PFSK-1 (cell line): Measurements from ENCODE around the gene TTC16.

Experiments used
- FOXP2 ChIP-seq: optimal IDR thresholded peaks from 2 replicates; pipeline ENCODE3; 2011; ENCODE audit warnings: borderline replicate concordance, control low read depth, inconsistent platforms; ENCODE audit not compliant: insufficient read depth; ENCODE audit errors: extremely low read length, extremely low read depth
- POLR2AphosphoS5 ChIP-seq: IDR thresholded peaks from 2 replicates; pipeline ENCODE4 v1.6.1; 2012; ENCODE audit warnings: low read depth, mild to moderate bottlenecking, control low read depth, low read length, moderate library complexity
- SIN3A ChIP-seq: IDR thresholded peaks from 2 replicates; pipeline ENCODE4 v1.6.1; 2012; ENCODE audit warnings: mild to moderate bottlenecking, low read length, moderate library complexity, borderline replicate concordance; ENCODE audit not compliant: insufficient read depth
- TAF1 ChIP-seq: IDR thresholded peaks from 2 replicates; pipeline ENCODE4 v1.6.1; 2012; ENCODE audit warnings: low read length, control low read depth, borderline replicate concordance; ENCODE audit not compliant: insufficient read depth
- TF ChIP-seq, protein P1 (sequence below), 2 experiments: IDR thresholded peaks; 2 replicates each; pipeline versions ENCODE4 v1.6.1 to v1.8.0; 2011 to 2012; ENCODE audit warnings: low read depth in 2 of 2, low read length in 2 of 2, control low read depth in 1 of 2, inconsistent platforms in 1 of 2, mild to moderate bottlenecking in 1 of 2, moderate library complexity in 1 of 2; ENCODE audit not compliant: insufficient read depth in 1 of 2

Gene TTC16

DNA sequence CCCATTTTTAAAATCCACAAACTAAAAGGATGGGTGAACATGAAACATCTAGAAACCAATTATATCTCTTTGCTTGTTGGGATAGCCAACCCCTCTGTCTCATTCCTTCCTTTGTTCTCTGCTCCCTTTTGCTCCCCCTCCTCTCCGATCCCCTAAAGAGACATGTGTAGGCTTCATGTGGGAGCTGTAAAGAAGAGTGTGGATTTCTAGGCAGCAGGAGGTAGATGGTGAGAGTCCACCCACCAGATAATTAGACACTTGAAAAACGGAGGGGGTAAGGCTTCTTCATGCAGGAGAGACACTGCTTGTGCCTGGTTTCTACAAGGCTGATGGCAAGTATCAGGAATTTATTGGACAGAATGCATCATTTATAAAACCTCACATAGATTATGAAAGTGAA lies 36.4 kb upstream of the TTC16 start:
- no peak for TF ChIP-seq SIN3A
- no peak for TF ChIP-seq TAF1
- TF ChIP-seq, protein P1, sequence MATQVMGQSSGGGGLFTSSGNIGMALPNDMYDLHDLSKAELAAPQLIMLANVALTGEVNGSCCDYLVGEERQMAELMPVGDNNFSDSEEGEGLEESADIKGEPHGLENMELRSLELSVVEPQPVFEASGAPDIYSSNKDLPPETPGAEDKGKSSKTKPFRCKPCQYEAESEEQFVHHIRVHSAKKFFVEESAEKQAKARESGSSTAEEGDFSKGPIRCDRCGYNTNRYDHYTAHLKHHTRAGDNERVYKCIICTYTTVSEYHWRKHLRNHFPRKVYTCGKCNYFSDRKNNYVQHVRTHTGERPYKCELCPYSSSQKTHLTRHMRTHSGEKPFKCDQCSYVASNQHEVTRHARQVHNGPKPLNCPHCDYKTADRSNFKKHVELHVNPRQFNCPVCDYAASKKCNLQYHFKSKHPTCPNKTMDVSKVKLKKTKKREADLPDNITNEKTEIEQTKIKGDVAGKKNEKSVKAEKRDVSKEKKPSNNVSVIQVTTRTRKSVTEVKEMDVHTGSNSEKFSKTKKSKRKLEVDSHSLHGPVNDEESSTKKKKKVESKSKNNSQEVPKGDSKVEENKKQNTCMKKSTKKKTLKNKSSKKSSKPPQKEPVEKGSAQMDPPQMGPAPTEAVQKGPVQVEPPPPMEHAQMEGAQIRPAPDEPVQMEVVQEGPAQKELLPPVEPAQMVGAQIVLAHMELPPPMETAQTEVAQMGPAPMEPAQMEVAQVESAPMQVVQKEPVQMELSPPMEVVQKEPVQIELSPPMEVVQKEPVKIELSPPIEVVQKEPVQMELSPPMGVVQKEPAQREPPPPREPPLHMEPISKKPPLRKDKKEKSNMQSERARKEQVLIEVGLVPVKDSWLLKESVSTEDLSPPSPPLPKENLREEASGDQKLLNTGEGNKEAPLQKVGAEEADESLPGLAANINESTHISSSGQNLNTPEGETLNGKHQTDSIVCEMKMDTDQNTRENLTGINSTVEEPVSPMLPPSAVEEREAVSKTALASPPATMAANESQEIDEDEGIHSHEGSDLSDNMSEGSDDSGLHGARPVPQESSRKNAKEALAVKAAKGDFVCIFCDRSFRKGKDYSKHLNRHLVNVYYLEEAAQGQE (IDR thresholded peaks at IDR 0.05; ENCODE audit: insufficient read depth in 1 of 2, low read depth in 2 of 2, low read length in 2 of 2), result no peak
- TF ChIP-seq POLR2AphosphoS5, result no peak
- no peak for TF ChIP-seq FOXP2

DNA sequence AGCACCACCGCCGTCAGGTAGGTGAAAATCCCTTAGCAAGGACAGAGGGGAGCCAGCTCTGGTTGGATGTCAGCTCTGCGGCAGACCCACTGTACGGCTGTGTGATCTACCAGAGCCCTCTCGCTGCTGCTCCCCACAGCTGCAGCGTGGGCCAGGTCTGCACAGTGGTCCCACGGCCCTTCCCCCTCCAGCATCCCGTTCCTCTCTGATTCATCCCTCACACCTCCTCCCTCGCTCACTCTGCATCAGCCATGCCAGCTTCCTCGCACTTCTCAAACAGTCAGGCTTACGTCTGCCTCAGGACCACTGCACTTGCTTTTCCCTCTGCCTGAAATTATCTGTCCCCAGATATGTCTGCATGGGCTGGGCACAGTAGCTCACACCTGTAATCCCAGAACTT lies 35.7 kb upstream of the TTC16 start:
- TF ChIP-seq TAF1, result no peak
- no peak for TF ChIP-seq SIN3A
- TF ChIP-seq FOXP2, result no peak
- no peak for TF ChIP-seq POLR2AphosphoS5
- TF ChIP-seq, protein P1 (IDR thresholded peaks at IDR 0.05; ENCODE audit: insufficient read depth in 1 of 2, low read depth in 2 of 2, low read length in 2 of 2), result no peak

DNA sequence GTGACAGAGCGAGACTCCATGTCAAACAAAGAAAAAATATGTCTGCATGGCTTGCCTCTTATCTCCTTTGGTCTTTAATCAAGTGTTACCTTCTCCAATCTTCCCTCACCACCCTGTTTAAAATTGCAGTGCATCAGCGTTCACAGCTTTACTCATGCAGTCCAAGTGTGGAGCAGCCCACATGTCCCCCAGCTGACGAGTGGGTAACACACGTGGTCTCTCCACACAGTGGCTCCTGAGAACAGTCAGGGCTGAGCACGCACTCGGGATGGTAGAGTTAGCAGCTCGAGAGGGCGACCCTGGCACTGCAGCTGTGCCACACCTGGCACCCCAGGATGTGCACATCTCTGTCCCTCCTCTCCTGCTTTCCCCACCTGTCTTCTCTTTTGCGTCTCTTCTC lies 35.0 kb upstream of the TTC16 start:
- TF ChIP-seq TAF1 (no peak), POLR2AphosphoS5 (no peak), FOXP2 (no peak), SIN3A (no peak)
- TF ChIP-seq, protein P1 (IDR thresholded peaks at IDR 0.05; ENCODE audit: insufficient read depth in 1 of 2, low read depth in 2 of 2, low read length in 2 of 2), result no peak

DNA sequence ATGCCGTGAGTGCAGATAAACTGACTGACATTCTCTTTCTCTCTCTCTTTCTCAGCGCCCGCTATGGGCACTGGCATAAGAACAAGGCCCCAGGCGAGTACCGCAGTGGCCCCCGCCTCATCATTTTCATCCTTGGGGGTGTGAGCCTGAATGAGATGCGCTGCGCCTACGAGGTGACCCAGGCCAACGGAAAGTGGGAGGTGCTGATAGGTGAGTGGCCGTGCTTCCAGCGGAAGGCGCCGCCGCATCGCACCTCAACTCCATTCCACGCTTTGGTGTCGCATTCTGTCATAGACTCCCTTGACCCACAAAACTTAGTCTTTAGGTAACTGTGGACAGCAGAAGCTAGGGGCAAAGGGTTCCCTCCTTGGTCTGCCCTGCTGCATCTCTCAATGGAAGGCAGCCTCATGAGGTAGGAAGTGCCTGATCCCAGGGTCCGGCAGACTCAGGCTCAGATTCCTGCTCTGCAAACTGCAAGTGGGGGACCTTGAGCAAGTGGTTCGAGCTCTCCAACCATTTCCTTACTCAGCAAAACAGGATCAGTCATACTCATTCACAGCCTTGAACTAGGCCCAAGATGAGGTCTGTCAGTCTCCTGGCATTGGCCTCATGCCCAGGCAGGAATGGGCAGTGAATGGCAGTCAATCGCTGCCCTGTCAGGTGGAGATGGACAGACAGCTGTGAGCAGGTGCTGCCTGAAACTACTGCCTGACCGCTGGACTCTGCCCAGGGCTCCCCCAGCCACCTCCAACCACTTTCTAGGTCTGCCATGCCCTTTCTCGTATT lies 33.3 kb upstream of the TTC16 start:
- TF ChIP-seq, protein P1 (IDR thresholded peaks at IDR 0.05; ENCODE audit: insufficient read depth in 1 of 2, low read depth in 2 of 2, low read length in 2 of 2), result no peak
- TF ChIP-seq SIN3A (no peak), FOXP2 (no peak), POLR2AphosphoS5 (no peak), TAF1 (no peak)

DNA sequence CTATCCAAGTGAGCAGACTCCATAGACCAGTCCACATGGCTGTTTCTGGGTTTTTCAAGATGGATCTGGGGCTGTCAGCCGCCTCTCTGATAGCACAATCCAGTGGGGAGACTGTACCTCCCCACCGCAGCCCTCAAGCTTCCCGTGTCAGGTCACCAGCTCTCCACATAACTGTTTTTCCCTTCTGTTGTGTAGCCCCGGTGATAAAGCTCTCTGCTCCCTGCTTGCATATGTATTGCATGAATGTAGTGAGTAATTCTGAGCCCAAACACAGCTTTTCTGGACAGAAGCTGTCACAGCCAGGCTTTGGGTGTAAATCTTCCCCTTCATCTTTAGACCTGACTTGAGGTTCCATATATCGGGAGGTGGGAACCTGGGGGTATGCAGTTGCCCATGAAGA lies 32.2 kb upstream of the TTC16 start:
- TF ChIP-seq SIN3A (no peak), POLR2AphosphoS5 (no peak), TAF1 (no peak), FOXP2 (no peak)
- TF ChIP-seq, protein P1 (IDR thresholded peaks at IDR 0.05; ENCODE audit: insufficient read depth in 1 of 2, low read depth in 2 of 2, low read length in 2 of 2), result no peak
